Pancreas (tissue), 10 donors: ENCODE measurements around the gene SPTBN1. TPM values are rescaled to one million over a fixed set of nuclear protein-coding genes. Genes with fewer than 3 reads are reported as not detected.

Source experiments
- ATAC-seq, 4 donors: fragments of 200-7000 bp; cut with Tn5 transposase; one replicate each; pipeline versions ENCODE4 v1.8.0 to v1.9.1; 2020; ENCODE audit warnings: mild to moderate bottlenecking in 4 of 4, moderate library complexity in 4 of 4
- DNase-seq, 6 donors: peaks; one replicate each; pipeline ENCODE4 v3.0.0-alpha.2; 2020
- FAIRE-seq: peaks from 2 replicates; lab custom pipeline; 2012; peaks lifted over from hg19 to GRCh38; lab: Jason Lieb, UNC
- H3K27ac ChIP-seq, 4 donors: fragments of 200-600 bp; sonication (generic); 1 replicate in 3 of 4; 2 replicates in 1 of 4; pipeline versions ENCODE4 v1.5.0 to v1.8.0; 2020
- H3K27me3 ChIP-seq, 4 donors: fragments of 200-600 bp; one replicate each; pipeline ENCODE4 v1.8.0; 2021
- H3K36me3 ChIP-seq, 3 donors: fragments of 200-600 bp; sonication (generic) in 1 of 3; one replicate each; pipeline versions ENCODE4 v1.5.0 to v1.8.0; 2020 to 2021
- H3K4me1 ChIP-seq, 3 donors: fragments of 200-600 bp; one replicate each; pipeline ENCODE4 v1.8.0; 2021
- H3K4me3 ChIP-seq, 4 donors: fragments of 200-600 bp; sonication (generic) in 2 of 4; one replicate each; pipeline versions ENCODE4 v1.5.0 to v1.8.0; 2020 to 2021
- H3K9me3 ChIP-seq, 4 donors: fragments of 200-600 bp; one replicate each; pipeline ENCODE4 v1.8.0; 2021
- WGBS, 2 donors: extraction: QIAGEN DNeasy Blood & Tissue Kit; methylation state at CpG; one replicate each; pipeline ENCODE4 v1.1.7; 2013; 5-methylcytosine and 5-hydroxymethylcytosine counted together
- intact Hi-C, 3 donors: fragments of 100-400 bp; cut with DNase I; formaldehyde crosslinking; loops; one replicate each; pipeline versions ENCODE4 v1.11.1 to v1.14.2; 2022
- polyA plus RNA-seq, 2 donors: library from polyadenylated mRNA; stranded (reverse); fragments of 200-250 nt; gene quantifications; one replicate each; pipeline ENCODE4 v1.2.3, GENCODE V29; 2013
- total RNA-seq, 6 donors: library from RNA; stranded (reverse); fragmentation: NEBNext Ultra II Directional in 4 of 6; extraction: Animal tissue kit (Norgen Biotek cat#: 25700) in 4 of 6; gene quantifications; one replicate each; pipeline versions ENCODE4 v1.2.1 to v1.2.4, GENCODE V29; 2021 to 2023
- TF ChIP-seq, protein P1 (sequence below), 4 donors: fragments of 200-600 bp; sonication (generic) in 3 of 4; IDR thresholded peaks; one replicate each; pipeline versions ENCODE4 v1.5.0 to v1.8.0; 2021; ENCODE audit warnings: antibody characterized with exemption in 4 of 4
- donor health status: healthy with polysubstance abuse.
- donor health status: DM: no; HTN: no; CAD: no; lungs with moderate emphysema.
- donor health status: DM: no; HTN: no; CAD: no.
- donor health status: control.
- donor health status: control.
- donor health status: Bipolar disorder and iron deficiency.
- donor health status: DM: yes; HTN: yes; CAD: no.
- donor health status: DM: no; HTN: no; CAD: no.
- donor health status: DM: no; HTN: no; CAD: no.
- donor health status: DM: yes; HTN: yes; CAD: no.

SPTBN1 gene
- total and polyA plus RNA-seq, 8 donors = 43.8 to 192 (median 84.4) TPM

DNA sequence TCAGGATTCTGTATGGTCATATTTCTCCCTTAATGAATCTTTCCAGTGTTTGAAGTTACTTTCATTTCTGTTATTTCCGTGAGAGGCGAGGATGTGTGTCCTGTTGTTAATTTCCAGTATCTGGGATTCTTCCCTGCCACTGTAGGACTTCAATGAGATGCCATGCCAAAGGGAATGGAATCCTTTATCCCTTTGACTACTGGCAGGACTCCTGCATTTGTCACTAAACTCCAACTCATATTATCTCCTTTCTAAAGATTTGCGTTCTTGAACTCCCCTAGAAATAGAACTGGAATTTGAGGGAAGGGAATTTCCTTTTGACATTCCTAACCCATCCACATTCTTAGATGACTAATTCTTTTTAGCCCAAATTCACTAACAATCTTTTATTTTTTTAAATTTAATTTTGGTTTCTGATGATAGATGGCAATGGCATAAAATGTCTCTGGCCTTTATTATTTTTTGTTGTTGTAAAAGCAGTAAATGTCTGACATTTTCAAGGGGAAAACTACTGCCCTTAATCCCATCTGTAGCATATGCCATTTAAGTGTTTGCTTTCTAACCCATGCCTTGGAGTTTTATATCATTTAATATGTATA, 179.5 kb downstream of the SPTBN1 start:
- Histone ChIP-seq H3K4me1 (peaks cover 16 to 42% (median 23%) of the 10 kb centered on the region in 3 donors), H3K4me3 (no peak overlapping the region), H3K27ac (peak overlapping the region; percentile 1 to 72 (median 50)), H3K27me3 (no peaks in the 10 kb centered on the region), H3K36me3 (peaks cover 0 to 49% (median 20%) of the 10 kb centered on the region in 3 donors), H3K9me3 (no peaks in the 10 kb centered on the region)
- DNase-seq (no peak), ATAC-seq (no peak), FAIRE-seq (no peak)
- TF ChIP-seq, protein P1, sequence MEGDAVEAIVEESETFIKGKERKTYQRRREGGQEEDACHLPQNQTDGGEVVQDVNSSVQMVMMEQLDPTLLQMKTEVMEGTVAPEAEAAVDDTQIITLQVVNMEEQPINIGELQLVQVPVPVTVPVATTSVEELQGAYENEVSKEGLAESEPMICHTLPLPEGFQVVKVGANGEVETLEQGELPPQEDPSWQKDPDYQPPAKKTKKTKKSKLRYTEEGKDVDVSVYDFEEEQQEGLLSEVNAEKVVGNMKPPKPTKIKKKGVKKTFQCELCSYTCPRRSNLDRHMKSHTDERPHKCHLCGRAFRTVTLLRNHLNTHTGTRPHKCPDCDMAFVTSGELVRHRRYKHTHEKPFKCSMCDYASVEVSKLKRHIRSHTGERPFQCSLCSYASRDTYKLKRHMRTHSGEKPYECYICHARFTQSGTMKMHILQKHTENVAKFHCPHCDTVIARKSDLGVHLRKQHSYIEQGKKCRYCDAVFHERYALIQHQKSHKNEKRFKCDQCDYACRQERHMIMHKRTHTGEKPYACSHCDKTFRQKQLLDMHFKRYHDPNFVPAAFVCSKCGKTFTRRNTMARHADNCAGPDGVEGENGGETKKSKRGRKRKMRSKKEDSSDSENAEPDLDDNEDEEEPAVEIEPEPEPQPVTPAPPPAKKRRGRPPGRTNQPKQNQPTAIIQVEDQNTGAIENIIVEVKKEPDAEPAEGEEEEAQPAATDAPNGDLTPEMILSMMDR (IDR thresholded peaks at IDR 0.05) = no peak
- intact Hi-C loops = no loop called here
- 69 to 70% methylated on average over 3 of the region's 3 CpGs for WGBS, 2 donors

- no peaks in the 10 kb centered on the region for H3K27me3 ChIP-seq
- peak overlapping the region in 2 of 4 donors; percentile 41 to 72 for H3K27ac ChIP-seq
- H3K4me3 ChIP-seq = no peak overlapping the region
- H3K9me3 ChIP-seq = no peaks in the 10 kb centered on the region
- no peak for FAIRE-seq
- no peak for DNase-seq
- H3K36me3 ChIP-seq = peaks cover 0 to 40% (median 16%) of the 10 kb centered on the region in 3 donors
- TF ChIP-seq, protein P1 (IDR thresholded peaks at IDR 0.05) = no peak
- intact Hi-C loops = no loop called here
- peak in 2 of 4 donors; percentile 13 to 41 for ATAC-seq
- H3K4me1 ChIP-seq = peaks cover 17 to 42% (median 27%) of the 10 kb centered on the region in 3 donors
- WGBS, 2 donors = 48 to 49% methylated on average over 9 of the region's 9 CpGs
Measured at GRCh38 chr2:54636415-54637139, 180.4 kb downstream of the SPTBN1 start.

GRCh38 chr2:54638103-54638502, 182.0 kb downstream of the SPTBN1 start:
- peaks cover 17 to 48% (median 38%) of the 10 kb centered on the region in 3 donors for H3K4me1 ChIP-seq
- H3K36me3 ChIP-seq = peaks cover 0 to 28% (median 16%) of the 10 kb centered on the region in 3 donors
- no peak for DNase-seq
- TF ChIP-seq, protein P1 (IDR thresholded peaks at IDR 0.05) = no peak
- WGBS, 2 donors = 84 to 87% methylated on average over 3 of the region's 3 CpGs
- H3K27me3 ChIP-seq = no peaks in the 10 kb centered on the region
- intact Hi-C loops = no loop called here
- H3K4me3 ChIP-seq = no peak overlapping the region
- no peaks in the 10 kb centered on the region for H3K9me3 ChIP-seq
- FAIRE-seq = no peak
- no peak for ATAC-seq
- H3K27ac ChIP-seq = no peak overlapping the region

DNA sequence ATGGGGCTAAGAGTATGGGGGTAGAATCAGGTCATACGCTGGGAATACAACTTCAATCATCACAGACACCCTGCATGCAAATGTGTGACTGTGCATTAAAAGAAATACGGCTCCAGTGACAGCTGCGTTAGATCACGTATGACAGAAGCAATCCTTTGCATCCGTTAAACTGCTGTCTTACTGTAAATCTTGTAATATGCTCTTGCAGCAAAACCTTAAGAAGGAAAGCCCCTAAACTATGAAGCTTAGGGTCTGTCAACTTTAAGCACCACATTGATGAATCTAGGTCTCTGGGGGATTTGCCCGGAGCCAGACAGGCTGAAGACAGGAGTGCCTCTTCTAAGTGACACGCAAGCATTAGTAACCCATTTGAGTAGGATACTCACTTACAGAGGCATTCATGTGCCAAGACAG, 182.7 kb downstream of the SPTBN1 start:
- FAIRE-seq (no peak), DNase-seq (no peak), ATAC-seq (no peak)
- no peaks in the 10 kb centered on the region for H3K27me3 ChIP-seq
- TF ChIP-seq, protein P1 (IDR thresholded peaks at IDR 0.05) = no peak
- H3K9me3 ChIP-seq = no peaks in the 10 kb centered on the region
- no peak overlapping the region for H3K4me3 ChIP-seq
- intact Hi-C loops = no loop called here
- H3K27ac ChIP-seq = peak overlapping the region in 1 of 4 donors; percentile 58
- WGBS, 2 donors = 89% methylated on average over 7 of the region's 7 CpGs
- H3K4me1 ChIP-seq = peaks cover 17 to 48% (median 38%) of the 10 kb centered on the region in 3 donors
- peaks cover 0 to 23% (median 16%) of the 10 kb centered on the region in 3 donors for H3K36me3 ChIP-seq
